ENCODE results near the gene RIPPLY3.
"Not testable (repeated sequence)": the region's sequence is repeated elsewhere in the genome, so short reads cannot be mapped to it uniquely, and the experiment has no call there.

Gene RIPPLY3

DNA sequence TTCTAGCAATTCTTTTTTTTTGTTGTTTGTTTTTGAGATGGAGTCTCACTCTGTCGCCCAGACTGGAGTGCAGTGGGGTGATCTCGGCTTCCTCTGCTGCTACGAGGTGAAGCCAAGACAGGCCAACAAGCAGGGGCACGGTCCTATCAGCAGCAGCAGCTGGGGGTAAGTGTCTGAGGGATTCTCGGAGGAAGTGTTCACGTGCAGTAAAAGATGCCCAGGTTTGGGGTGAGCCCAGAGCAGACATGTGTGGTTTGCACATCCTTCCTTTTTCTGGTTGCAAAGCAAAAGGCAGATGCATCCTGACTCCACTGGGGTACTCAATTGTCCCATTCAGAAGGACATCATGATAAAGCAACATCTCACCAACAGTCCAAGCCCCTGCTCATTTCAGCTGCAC lies 38.6 kb downstream of the RIPPLY3 start:
- TF ChIP-seq, protein P1, sequence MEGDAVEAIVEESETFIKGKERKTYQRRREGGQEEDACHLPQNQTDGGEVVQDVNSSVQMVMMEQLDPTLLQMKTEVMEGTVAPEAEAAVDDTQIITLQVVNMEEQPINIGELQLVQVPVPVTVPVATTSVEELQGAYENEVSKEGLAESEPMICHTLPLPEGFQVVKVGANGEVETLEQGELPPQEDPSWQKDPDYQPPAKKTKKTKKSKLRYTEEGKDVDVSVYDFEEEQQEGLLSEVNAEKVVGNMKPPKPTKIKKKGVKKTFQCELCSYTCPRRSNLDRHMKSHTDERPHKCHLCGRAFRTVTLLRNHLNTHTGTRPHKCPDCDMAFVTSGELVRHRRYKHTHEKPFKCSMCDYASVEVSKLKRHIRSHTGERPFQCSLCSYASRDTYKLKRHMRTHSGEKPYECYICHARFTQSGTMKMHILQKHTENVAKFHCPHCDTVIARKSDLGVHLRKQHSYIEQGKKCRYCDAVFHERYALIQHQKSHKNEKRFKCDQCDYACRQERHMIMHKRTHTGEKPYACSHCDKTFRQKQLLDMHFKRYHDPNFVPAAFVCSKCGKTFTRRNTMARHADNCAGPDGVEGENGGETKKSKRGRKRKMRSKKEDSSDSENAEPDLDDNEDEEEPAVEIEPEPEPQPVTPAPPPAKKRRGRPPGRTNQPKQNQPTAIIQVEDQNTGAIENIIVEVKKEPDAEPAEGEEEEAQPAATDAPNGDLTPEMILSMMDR (conservative IDR thresholded peaks at IDR 0.05; ENCODE audit: low read length): no peak
- TF ChIP-seq EZH2phosphoT487 (IDR thresholded peaks at IDR 0.05; ENCODE audit: borderline replicate concordance): no peak
- H3K36me3 ChIP-seq (ENCODE audit: insufficient read depth, low read length): no peaks in the 10 kb centered on the region
- peak overlapping the region; percentile 51 for H3K4me3 ChIP-seq (ENCODE audit: low read length, poor library complexity, severe bottlenecking)

DNA sequence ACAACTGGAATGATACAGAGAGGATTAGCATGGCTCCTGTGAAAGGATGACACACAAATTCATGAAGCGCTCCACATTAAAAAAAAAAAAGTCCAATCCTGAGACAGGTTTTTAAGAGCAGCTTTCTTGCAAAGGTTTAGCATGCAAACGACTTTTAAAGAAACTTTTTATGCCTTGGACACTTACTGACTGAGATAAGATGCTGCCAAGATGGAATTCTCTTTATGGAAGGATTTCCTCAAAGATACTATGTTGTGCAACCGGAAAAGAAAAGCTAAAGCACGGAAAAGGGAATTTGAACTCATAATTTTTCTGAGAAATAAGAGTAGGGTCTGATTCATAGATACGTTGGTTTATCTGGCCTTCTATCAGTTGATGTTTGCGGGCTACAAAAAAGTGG lies 39.1 kb downstream of the RIPPLY3 start:
- Histone ChIP-seq H3K36me3 (ENCODE audit: insufficient read depth, low read length) (no peaks in the 10 kb centered on the region), H3F3A (ENCODE audit: low read depth) (peaks cover 5% of the 10 kb centered on the region), H3K4me1 (ENCODE audit: insufficient read depth, low read length, poor library complexity, severe bottlenecking) (peaks cover 48% of the 10 kb centered on the region), H3K27me3 (ENCODE audit: insufficient read depth, low read length, poor library complexity, severe bottlenecking) (no peaks in the 10 kb centered on the region), H3K4me3 (ENCODE audit: low read length, poor library complexity, severe bottlenecking) (peak overlapping the region; percentile 51), H3K9ac (ENCODE audit: low read depth, low read length, poor library complexity, severe bottlenecking) (peak overlapping the region; percentile 36), H2AFZ (ENCODE audit: low read length) (no peak overlapping the region), H3K4me2 (ENCODE audit: low read depth, low read length, poor library complexity, severe bottlenecking) (peak overlapping the region; percentile 88), H3K9me3 (ENCODE audit: insufficient read depth, low read depth, low read length) (no peaks in the 10 kb centered on the region), H3K79me2 (ENCODE audit: insufficient read depth, low read length) (no peaks in the 10 kb centered on the region), H3K9me2 (replicated peaks; ENCODE audit: low read depth, low read length) (no peaks in the 10 kb centered on the region), H4K20me1 (ENCODE audit: insufficient read depth, low read length, poor library complexity, severe bottlenecking) (no peaks in the 10 kb centered on the region)
- TF ChIP-seq, protein P1 (conservative IDR thresholded peaks at IDR 0.05; ENCODE audit: low read length): no peak
- TF ChIP-seq EZH2phosphoT487 (IDR thresholded peaks at IDR 0.05; ENCODE audit: borderline replicate concordance): no peak

More for the DNA sequence above, 38.6 kb downstream of the RIPPLY3 start:
- Histone ChIP-seq H4K20me1 (ENCODE audit: insufficient read depth, low read length, poor library complexity, severe bottlenecking) (no peaks in the 10 kb centered on the region), H3F3A (ENCODE audit: low read depth) (peaks cover 5% of the 10 kb centered on the region), H3K27me3 (ENCODE audit: insufficient read depth, low read length, poor library complexity, severe bottlenecking) (no peaks in the 10 kb centered on the region), H3K9me3 (ENCODE audit: insufficient read depth, low read depth, low read length) (no peaks in the 10 kb centered on the region), H3K79me2 (ENCODE audit: insufficient read depth, low read length) (no peaks in the 10 kb centered on the region), H3K4me1 (ENCODE audit: insufficient read depth, low read length, poor library complexity, severe bottlenecking) (peaks cover 49% of the 10 kb centered on the region), H3K4me2 (ENCODE audit: low read depth, low read length, poor library complexity, severe bottlenecking) (peak overlapping the region; percentile 88), H3K9me2 (replicated peaks; ENCODE audit: low read depth, low read length) (no peaks in the 10 kb centered on the region), H3K9ac (ENCODE audit: low read depth, low read length, poor library complexity, severe bottlenecking) (peak overlapping the region; percentile 79), H2AFZ (ENCODE audit: low read length) (no peak overlapping the region)

DNA sequence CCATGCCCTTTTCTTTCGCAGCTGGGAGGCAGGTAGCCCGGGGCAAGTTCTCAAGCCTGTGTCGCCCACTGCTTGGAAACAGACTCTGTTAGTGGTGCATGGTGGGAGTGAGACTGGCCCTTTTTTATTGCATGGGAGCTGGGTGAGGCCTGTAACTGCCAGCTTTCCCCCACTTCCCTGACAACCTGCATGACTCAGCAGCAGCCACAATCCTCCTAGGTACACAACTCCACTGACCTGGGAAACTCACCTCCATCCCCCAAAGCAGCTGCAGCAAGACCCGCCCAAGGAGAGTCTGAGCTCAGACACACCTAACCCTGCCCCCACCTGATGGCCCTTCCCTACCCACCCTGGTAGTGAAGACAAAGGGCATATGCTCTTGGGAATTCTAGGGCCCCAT lies 40.6 kb downstream of the RIPPLY3 start:
- Histone ChIP-seq H2AFZ (ENCODE audit: low read length) (no peak overlapping the region), H3K4me2 (ENCODE audit: low read depth, low read length, poor library complexity, severe bottlenecking) (peak overlapping the region; percentile 88), H3K36me3 (ENCODE audit: insufficient read depth, low read length) (no peaks in the 10 kb centered on the region), H3K79me2 (ENCODE audit: insufficient read depth, low read length) (no peaks in the 10 kb centered on the region), H3K9me3 (ENCODE audit: insufficient read depth, low read depth, low read length) (no peaks in the 10 kb centered on the region), H3K4me1 (ENCODE audit: insufficient read depth, low read length, poor library complexity, severe bottlenecking) (peaks cover 42% of the 10 kb centered on the region), H3K9ac (ENCODE audit: low read depth, low read length, poor library complexity, severe bottlenecking) (peak overlapping the region; percentile 36), H4K20me1 (ENCODE audit: insufficient read depth, low read length, poor library complexity, severe bottlenecking) (no peaks in the 10 kb centered on the region), H3K27me3 (ENCODE audit: insufficient read depth, low read length, poor library complexity, severe bottlenecking) (no peaks in the 10 kb centered on the region), H3K9me2 (replicated peaks; ENCODE audit: low read depth, low read length) (no peaks in the 10 kb centered on the region), H3K4me3 (ENCODE audit: low read length, poor library complexity, severe bottlenecking) (no peak overlapping the region), H3F3A (ENCODE audit: low read depth) (peaks cover 5% of the 10 kb centered on the region)
- TF ChIP-seq, protein P1 (conservative IDR thresholded peaks at IDR 0.05; ENCODE audit: low read length): no peak
- TF ChIP-seq EZH2phosphoT487 (IDR thresholded peaks at IDR 0.05; ENCODE audit: borderline replicate concordance): no peak

DNA sequence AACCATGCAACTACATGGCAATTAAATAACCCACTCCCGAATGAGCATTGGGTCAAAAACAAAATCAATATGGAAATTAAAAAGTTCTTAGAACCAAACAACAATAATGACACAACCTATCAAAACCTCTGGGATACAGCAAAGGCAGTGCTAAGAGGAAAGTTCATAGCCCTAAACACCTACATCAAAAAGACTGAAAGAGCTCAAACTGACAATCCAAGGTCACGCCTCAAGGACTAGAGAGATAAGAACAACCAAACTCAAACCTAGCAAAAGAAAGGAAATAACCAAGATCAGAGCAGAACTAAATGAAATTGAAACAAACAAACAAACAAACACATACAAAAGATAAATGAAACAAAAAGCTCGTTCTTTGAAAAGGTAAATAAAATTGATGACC lies 43.2 kb downstream of the RIPPLY3 start:
- not testable (repeated sequence) for H3K36me3 ChIP-seq (ENCODE audit: insufficient read depth, low read length); H3K79me2 ChIP-seq (ENCODE audit: insufficient read depth, low read length); H3K9me2 ChIP-seq (replicated peaks; ENCODE audit: low read depth, low read length); H4K20me1 ChIP-seq (ENCODE audit: insufficient read depth, low read length, poor library complexity, severe bottlenecking); H3K4me3 ChIP-seq (ENCODE audit: low read length, poor library complexity, severe bottlenecking); H3K4me2 ChIP-seq (ENCODE audit: low read depth, low read length, poor library complexity, severe bottlenecking); H3F3A ChIP-seq (ENCODE audit: low read depth); H2AFZ ChIP-seq (ENCODE audit: low read length); H3K9ac ChIP-seq (ENCODE audit: low read depth, low read length, poor library complexity, severe bottlenecking); H3K9me3 ChIP-seq (ENCODE audit: insufficient read depth, low read depth, low read length); H3K27me3 ChIP-seq (ENCODE audit: insufficient read depth, low read length, poor library complexity, severe bottlenecking)
- peaks cover 28% of the 10 kb centered on the region for H3K4me1 ChIP-seq (ENCODE audit: insufficient read depth, low read length, poor library complexity, severe bottlenecking)

Measured in Loucy (cell line).